Activated T-cell treated with anti-CD3 and anti-CD28 coated beads, Interleukin-2, amount 50 U/mL, for 72 hours (primary cell): Measurements from ENCODE around the gene DYNC2H1. TPM values are rescaled to one million over a fixed set of nuclear protein-coding genes. Genes with fewer than 3 reads are reported as not detected.
"Not testable (repeated sequence)": the region's sequence is repeated elsewhere in the genome, so short reads cannot be mapped to it uniquely, and the experiment has no call there.

Experiments
- ATAC-seq, 2 donors: fragments of 150-1000 bp; cut with Tn5 transposase; replicated peaks in 1 of 2; 2 replicates each; pipeline ENCODE4 v1.10.0; 2021; ENCODE audit warnings: moderate library complexity in 2 of 2, mild to moderate bottlenecking in 1 of 2
- DNase-seq, 2 donors: peaks; one replicate each; pipeline ENCODE4 v3.0.0; 2021 to 2022; ENCODE audit warnings: mixed read lengths in 1 of 2
- H3K27ac Mint-ChIP-seq: one replicate; pipeline ENCODE4 v1.8.0; 2022; ENCODE audit warnings: mild to moderate bottlenecking, moderate library complexity, mixed read lengths
- H3K27me3 Mint-ChIP-seq: one replicate; pipeline ENCODE4 v1.8.0; 2022; ENCODE audit warnings: low read depth, mixed read lengths
- H3K36me3 Mint-ChIP-seq, 2 donors: one replicate each; pipeline ENCODE4 v1.8.0; 2022; ENCODE audit warnings: mixed read lengths in 2 of 2, mild to moderate bottlenecking in 1 of 2; ENCODE audit not compliant: insufficient read depth in 2 of 2
- H3K4me1 Mint-ChIP-seq: one replicate; pipeline ENCODE4 v1.8.0; 2022; ENCODE audit warnings: low read depth, mixed read lengths
- H3K4me3 Mint-ChIP-seq, 2 donors: one replicate each; pipeline ENCODE4 v1.8.0; 2022; ENCODE audit warnings: mild to moderate bottlenecking in 2 of 2, mixed read lengths in 2 of 2, moderate library complexity in 2 of 2
- H3K9me3 Mint-ChIP-seq, 2 donors: one replicate each; pipeline ENCODE4 v1.8.0; 2022; ENCODE audit warnings: mixed read lengths in 2 of 2
- total RNA-seq, 2 donors: library from RNA; stranded (reverse); gene quantifications; one replicate each; pipeline ENCODE4 v1.2.3, GENCODE V29; 2022

The DYNC2H1 gene
- total RNA-seq, 2 donors from 2014 or later = 1.5 to 2.2 TPM

DNA sequence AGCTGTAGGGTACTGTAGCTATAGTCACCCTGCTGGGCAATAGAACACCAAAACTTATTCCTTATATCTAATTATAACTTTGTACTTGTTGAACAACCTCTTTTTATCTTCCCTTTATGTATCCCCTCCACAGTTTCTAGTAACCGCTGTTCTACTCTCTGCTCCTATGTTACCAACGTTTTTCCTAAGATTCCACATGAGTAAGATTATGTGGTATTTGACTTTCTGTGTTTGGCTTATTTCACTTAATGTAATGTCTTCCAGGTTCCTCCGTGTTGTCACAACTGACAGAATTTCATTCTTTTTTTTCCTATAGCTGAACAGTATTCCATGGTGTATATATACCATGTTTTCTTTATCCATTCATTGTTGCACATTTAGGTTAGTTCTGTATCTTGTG lies 258.4 kb downstream of the DYNC2H1 start:
- H3K9me3 Mint-ChIP-seq = no peaks in the 10 kb centered on the region
- DNase-seq (no peak), ATAC-seq (no peak)
- no peak overlapping the region for H3K27ac Mint-ChIP-seq
- H3K4me1 Mint-ChIP-seq = no peaks in the 10 kb centered on the region
- H3K36me3 Mint-ChIP-seq = no peaks in the 10 kb centered on the region
- H3K27me3 Mint-ChIP-seq = no peaks in the 10 kb centered on the region
- H3K4me3 Mint-ChIP-seq = no peak overlapping the region

DNA sequence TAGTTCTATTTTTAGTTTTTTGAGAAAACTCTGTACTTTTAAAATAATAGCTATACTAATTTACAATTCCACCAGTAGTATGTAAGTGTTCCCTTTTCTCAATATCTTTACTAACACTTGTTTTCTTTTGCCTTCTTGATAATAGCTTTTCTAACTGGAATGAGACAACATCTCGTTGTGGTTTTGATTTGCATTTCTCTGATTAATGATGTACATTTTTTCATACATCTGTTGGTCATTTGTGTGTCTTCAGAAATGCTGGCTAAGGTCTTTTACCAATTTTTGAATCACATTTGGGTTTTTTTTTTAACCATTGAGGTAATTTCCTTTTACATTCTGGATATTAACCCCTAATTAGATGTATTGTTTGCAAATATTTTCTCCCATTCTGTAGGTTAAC lies 258.9 kb downstream of the DYNC2H1 start:
- Mint-ChIP-seq H3K27ac (no peak overlapping the region), H3K4me1 (no peaks in the 10 kb centered on the region), H3K9me3 (no peaks in the 10 kb centered on the region), H3K27me3 (no peaks in the 10 kb centered on the region), H3K36me3 (no peaks in the 10 kb centered on the region), H3K4me3 (no peak overlapping the region)
- no peak for DNase-seq
- no peak for ATAC-seq

DNA sequence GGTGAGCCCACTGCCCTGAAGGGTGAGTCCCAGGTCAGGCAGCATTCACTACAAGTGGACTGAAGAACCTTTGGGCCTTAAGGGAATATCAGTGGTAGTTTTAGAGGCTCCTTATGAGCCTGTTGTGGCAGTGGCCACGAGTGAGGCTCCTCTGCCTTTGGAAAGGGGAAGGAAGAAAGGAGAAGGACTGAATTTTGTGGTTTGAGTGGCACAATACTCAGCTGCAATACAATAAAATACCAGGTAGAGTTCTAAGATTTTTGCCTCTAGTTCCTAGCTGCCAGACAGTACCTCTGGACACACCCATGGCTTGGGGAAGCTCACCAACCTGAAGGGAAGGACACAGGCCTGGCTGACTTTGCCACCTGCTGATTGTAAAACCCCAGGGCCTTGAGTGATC lies 260.9 kb downstream of the DYNC2H1 start:
- Mint-ChIP-seq H3K27ac (no peak overlapping the region), H3K4me3 (no peak overlapping the region), H3K36me3 (peaks cover 2 to 5% of the 10 kb centered on the region in 2 donors), H3K9me3 (peaks cover 6 to 7% of the 10 kb centered on the region in 2 donors), H3K27me3 (no peaks in the 10 kb centered on the region), H3K4me1 (no peaks in the 10 kb centered on the region)
- ATAC-seq = no peak
- DNase-seq = no peak

DNA sequence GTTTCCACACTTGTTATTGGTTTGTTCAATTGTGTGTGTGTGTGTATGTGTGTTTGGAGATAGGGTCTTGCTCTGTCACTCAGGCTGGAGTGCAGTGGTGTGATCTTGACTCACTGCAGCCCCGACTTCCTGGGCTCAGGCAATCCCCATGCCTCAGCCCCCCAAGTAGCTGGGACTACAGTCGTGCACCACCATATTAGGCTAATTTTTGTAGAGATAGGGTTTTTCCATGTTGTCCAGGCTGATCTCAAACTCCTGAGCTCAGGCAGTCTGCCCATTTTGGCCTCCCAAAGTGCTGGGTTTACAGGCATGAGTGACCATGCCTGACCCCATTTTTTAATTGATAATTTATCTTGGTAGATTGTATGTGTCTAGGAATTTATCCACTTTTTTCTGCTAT lies 263.7 kb downstream of the DYNC2H1 start:
- no peak overlapping the region for H3K27ac Mint-ChIP-seq
- H3K4me1 Mint-ChIP-seq = no peaks in the 10 kb centered on the region
- peaks cover 2 to 5% of the 10 kb centered on the region in 2 donors for H3K36me3 Mint-ChIP-seq
- no peaks in the 10 kb centered on the region for H3K27me3 Mint-ChIP-seq
- ATAC-seq (no peak), DNase-seq (no peak)
- peaks cover 9% of the 10 kb centered on the region in 2 donors for H3K9me3 Mint-ChIP-seq
- H3K4me3 Mint-ChIP-seq = no peak overlapping the region

DNA sequence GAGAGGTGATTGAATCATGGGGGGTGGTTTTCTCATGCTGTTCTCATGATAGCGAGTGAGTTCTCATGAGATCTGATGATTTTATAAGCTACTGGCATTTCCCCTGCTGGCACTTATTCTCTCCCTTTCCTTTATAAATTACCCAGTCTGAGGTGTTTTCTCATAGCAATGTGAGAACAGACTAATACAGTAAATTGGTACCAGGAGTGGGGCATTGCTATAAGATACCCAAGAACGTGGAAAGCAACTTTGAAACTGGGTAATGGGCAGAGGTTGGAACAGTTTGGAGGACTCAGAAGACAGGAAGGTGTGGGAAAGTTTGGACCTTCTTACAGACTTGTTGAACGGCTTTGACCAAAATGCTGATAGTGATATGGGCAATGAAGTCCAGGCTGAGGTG lies 265.0 kb downstream of the DYNC2H1 start:
- H3K4me1 Mint-ChIP-seq, H3K9me3 Mint-ChIP-seq, H3K27ac Mint-ChIP-seq, H3K4me3 Mint-ChIP-seq, H3K27me3 Mint-ChIP-seq, H3K36me3 Mint-ChIP-seq, ATAC-seq, DNase-seq: not testable (repeated sequence)

DNA sequence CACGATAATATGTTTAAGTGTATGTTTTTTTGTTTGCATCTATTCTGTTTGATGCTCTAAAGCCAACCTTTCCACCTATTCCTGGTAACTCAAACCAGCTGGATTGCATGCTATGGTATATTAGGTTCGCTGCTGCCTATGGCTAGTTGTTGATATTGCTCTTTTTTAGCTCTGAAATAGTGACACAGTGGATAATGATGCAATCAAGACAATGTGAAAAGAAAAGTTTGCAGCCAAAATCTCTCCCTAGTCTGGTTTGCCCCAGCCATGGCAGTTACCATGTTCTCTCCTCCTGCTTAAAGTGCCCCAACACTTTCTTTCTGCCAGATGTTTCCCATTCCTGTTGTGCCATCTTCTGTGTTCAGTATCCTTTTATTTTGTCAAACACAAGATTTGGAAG lies 269.7 kb downstream of the DYNC2H1 start:
- Mint-ChIP-seq H3K9me3 (peaks cover 5 to 8% of the 10 kb centered on the region in 2 donors), H3K27ac (no peak overlapping the region), H3K4me1 (no peaks in the 10 kb centered on the region), H3K27me3 (no peaks in the 10 kb centered on the region), H3K36me3 (peaks cover 2 to 5% of the 10 kb centered on the region in 2 donors), H3K4me3 (no peak overlapping the region)
- DNase-seq (no peak), ATAC-seq (no peak)

DNA sequence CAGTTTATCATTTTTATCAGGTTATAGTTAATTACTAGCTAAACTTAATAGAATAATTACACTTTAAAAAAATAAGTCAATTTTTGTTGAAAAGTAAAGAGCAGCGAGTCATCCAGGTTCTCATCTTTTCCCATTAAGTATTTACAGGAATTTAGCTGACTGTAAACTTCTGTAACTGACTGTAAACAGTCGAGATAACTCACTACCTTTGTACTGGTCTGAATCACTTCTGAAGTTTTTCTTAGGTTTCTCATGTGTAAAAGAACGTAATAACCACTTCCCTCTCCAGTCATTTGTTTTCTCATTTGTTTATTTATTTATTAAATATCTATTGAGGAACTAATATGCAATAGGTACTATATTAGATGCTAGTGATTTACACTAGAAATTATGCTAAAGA lies 270.8 kb downstream of the DYNC2H1 start:
- Mint-ChIP-seq H3K9me3 (peaks cover 2 to 3% of the 10 kb centered on the region in 2 donors), H3K27ac (no peak overlapping the region), H3K36me3 (no peaks in the 10 kb centered on the region), H3K4me1 (no peaks in the 10 kb centered on the region), H3K27me3 (no peaks in the 10 kb centered on the region), H3K4me3 (no peak overlapping the region)
- DNase-seq (no peak), ATAC-seq (no peak)

DNA sequence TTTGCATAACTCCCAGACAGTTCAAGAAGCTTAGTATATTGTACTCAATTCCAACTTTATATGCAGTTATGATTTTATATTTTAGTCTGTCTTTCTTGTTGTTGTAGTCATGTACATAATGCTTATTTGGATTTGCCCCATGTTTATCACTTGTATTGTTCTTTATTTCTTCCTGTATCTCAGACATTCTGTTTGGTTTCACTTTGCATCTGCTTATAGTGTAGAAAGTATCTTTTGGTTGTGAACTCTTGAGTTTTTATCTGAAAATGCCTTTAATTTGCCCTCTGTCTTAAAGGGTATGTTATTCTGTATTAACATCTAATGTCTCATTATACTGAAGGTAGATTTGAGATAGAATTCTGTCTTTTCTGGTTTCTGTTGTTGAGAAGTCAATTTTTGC lies 275.4 kb downstream of the DYNC2H1 start:
- H3K27ac Mint-ChIP-seq = peak overlapping the region; percentile 58
- ATAC-seq (no peak), DNase-seq (no peak)
- peak overlapping the region in 1 of 2 donors; percentile 29 for H3K4me3 Mint-ChIP-seq
- no peaks in the 10 kb centered on the region for H3K27me3 Mint-ChIP-seq
- H3K9me3 Mint-ChIP-seq = no peaks in the 10 kb centered on the region
- H3K36me3 Mint-ChIP-seq = no peaks in the 10 kb centered on the region
- H3K4me1 Mint-ChIP-seq = no peaks in the 10 kb centered on the region

DNA sequence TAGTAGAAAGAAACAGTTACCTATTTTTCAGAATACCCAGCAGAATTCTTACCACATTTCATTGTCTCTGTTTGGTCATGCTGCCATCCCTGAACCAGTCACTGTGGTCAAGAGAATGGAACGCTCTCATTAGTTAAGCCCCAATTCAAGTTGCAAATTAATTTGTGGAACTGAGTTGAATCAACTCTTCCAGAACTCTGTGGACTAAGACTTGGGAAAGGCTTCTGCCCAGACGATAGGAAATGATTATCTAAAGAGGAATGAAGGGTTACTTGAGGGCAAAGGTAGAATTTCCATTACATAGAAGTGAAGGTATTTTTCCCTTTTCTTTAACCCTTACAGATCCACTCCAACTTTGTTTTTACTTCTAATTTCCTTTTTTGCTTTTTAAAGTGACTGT lies 286.4 kb downstream of the DYNC2H1 start:
- H3K36me3 Mint-ChIP-seq = peaks cover 0 to 1% of the 10 kb centered on the region in 2 donors
- H3K4me1 Mint-ChIP-seq = no peaks in the 10 kb centered on the region
- H3K27ac Mint-ChIP-seq = no peak overlapping the region
- ATAC-seq (no peak), DNase-seq (no peak)
- H3K27me3 Mint-ChIP-seq = no peaks in the 10 kb centered on the region
- peaks cover 0 to 2% of the 10 kb centered on the region in 2 donors for H3K9me3 Mint-ChIP-seq
- no peak overlapping the region for H3K4me3 Mint-ChIP-seq

DNA sequence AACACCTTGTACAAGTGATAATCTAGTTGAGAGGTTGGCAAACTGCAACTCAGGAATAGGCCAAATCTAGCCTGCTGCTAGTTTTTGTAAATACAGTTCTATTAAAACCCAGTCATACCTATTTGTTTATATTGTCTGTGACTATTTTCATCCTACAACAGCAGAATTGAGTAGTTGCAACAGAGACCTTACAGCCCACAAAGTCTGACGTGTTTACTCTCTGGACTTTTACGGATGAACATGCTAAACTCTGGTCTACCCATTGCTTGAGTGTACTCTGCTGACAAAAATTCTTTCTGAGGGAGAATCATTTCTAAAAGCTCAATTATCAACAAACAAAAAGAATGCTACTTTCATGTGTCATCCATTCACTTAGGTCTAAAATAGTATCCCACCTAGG lies 287.0 kb downstream of the DYNC2H1 start:
- H3K36me3 Mint-ChIP-seq = peaks cover 0 to 1% of the 10 kb centered on the region in 2 donors
- H3K9me3 Mint-ChIP-seq = peaks cover 0 to under 1% of the 10 kb centered on the region in 2 donors
- no peak overlapping the region for H3K27ac Mint-ChIP-seq
- ATAC-seq (no peak), DNase-seq (no peak)
- H3K4me3 Mint-ChIP-seq = no peak overlapping the region
- H3K27me3 Mint-ChIP-seq = no peaks in the 10 kb centered on the region
- no peaks in the 10 kb centered on the region for H3K4me1 Mint-ChIP-seq

DNA sequence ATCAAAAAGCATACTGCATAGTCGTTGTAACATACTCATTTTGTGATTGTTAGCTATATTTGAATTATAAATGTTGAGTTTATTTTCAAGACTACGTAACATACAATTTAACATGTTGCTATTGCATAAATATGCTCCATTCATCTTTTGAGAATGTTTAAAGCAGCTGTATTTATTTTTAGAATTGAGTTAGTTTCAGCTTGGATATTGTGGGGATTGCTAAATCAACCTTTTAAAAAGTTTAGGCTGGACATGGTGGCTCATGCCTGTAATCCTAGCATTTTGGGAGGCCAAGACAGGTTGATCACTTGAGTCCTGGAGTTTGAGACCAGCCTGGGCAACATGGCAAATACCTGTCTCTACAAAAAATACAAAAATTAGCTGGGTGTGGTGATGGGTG lies 288.1 kb downstream of the DYNC2H1 start:
- Mint-ChIP-seq H3K27me3 (no peaks in the 10 kb centered on the region), H3K27ac (no peak overlapping the region), H3K4me1 (no peaks in the 10 kb centered on the region), H3K36me3 (peaks cover 0 to 1% of the 10 kb centered on the region in 2 donors), H3K9me3 (peaks cover 0 to 2% of the 10 kb centered on the region in 2 donors), H3K4me3 (no peak overlapping the region)
- ATAC-seq (no peak), DNase-seq (no peak)

DNA sequence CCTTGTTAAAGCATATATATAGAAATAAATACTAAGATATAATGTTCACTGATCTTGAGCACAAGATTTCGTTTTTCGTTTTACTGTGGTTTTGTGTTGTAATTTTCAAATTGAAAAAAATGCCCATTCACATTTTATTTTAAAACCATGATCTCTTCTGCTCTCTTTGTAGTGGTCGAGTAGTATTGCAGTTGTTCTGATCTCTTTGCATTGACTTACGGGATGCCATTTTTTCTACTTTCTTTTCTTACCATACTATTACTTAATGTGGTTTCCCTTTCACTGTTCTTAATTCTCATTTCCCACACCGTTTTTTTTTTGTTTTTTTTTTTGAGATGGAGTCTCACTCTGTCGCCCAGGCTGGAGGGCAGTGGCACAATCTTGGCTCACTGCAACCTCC lies 289.6 kb downstream of the DYNC2H1 start:
- DNase-seq (no peak), ATAC-seq (no peak)
- H3K4me3 Mint-ChIP-seq = no peak overlapping the region
- H3K9me3 Mint-ChIP-seq = peaks cover 0 to 4% of the 10 kb centered on the region in 2 donors
- H3K4me1 Mint-ChIP-seq = no peaks in the 10 kb centered on the region
- H3K36me3 Mint-ChIP-seq = no peaks in the 10 kb centered on the region
- no peaks in the 10 kb centered on the region for H3K27me3 Mint-ChIP-seq
- H3K27ac Mint-ChIP-seq = no peak overlapping the region

DNA sequence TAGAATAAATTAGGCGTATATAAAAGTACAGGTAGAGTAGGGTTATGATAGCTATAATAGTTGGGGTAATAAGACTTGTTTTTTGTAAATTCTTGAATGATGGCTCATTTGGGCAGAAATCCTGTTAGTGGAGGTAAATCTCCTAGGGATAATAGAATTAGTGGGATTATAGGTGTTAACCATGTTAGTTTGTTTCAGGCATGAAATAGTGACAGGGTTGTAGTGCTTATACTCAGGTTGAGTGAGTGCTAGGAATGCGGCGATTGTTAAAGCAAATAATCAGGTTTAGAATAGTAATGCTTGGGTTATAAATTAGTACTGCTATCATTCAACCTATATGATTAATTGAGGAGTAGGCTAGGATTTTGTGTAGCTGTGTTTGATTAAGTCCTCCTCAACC lies 297.1 kb downstream of the DYNC2H1 start:
- Mint-ChIP-seq H3K36me3 (no peaks in the 10 kb centered on the region), H3K27ac (no peak overlapping the region), H3K27me3 (no peaks in the 10 kb centered on the region), H3K9me3 (peaks cover 0 to 4% of the 10 kb centered on the region in 2 donors), H3K4me3 (no peak overlapping the region), H3K4me1 (no peaks in the 10 kb centered on the region)
- no peak for ATAC-seq
- no peak for DNase-seq

DNA sequence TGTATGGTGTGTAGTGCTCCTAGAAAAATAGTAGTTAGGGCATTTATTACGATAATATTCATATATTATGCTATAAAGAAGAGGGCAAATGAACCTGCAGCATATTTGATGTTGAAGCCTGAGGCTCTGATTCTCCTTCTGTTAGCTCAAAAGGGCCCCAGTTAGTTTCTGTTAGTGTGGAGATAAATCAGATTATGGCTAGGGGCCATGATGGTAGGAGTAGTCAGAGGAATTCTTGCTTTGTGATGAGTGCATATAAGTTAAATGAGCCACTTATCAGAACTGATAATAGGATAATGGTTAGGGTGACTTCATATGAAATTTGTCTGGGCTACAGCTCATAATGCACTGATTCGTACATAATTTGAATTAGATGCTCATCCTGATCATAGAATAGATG lies 298.4 kb downstream of the DYNC2H1 start:
- H3K36me3 Mint-ChIP-seq = no peaks in the 10 kb centered on the region
- ATAC-seq = no peak
- H3K27ac Mint-ChIP-seq = no peak overlapping the region
- H3K4me1 Mint-ChIP-seq = no peaks in the 10 kb centered on the region
- no peak for DNase-seq
- no peaks in the 10 kb centered on the region for H3K9me3 Mint-ChIP-seq
- no peaks in the 10 kb centered on the region for H3K27me3 Mint-ChIP-seq
- H3K4me3 Mint-ChIP-seq = no peak overlapping the region
